ENCODE results near the gene CAMK2D.

DNA sequence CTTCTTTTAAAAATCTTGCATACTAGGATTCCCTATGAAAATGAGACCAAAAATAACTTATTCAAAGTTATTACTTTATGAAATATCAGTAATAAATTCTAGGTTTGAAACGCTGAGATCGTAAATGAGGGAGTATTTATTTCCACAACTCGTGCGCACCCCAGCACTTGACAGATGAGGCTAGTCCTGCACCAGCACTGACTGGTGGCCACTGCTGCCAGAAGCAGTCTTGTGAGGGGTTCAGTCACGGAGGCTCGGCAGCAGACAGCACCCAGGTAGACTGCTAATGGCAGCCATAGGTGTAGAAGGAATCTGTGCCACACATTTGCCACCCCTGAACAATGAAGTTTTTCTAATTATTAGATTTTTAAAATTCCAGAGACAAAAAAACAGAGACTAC is 248.7 kb downstream of the CAMK2D start:
- TF ChIP-seq POLR2A (IDR thresholded peaks at IDR 0.05; ENCODE audit: low read length) (no peak), GATA1 (IDR thresholded peaks at IDR 0.05; ENCODE audit: low read depth, low read length) (no peak)

Data from erythroblast (primary cell).